Trophoblast cell (in vitro differentiated cells and primary cell): ENCODE measurements around the gene RPA1.

ENCODE experiments used
- DNase-seq, 2 donors: peaks; one replicate each; pipeline ENCODE4 v3.0.0-alpha.2; 2016
- H2AFZ ChIP-seq: 2 replicates; pipeline ENCODE4 v1.6.1; 2013; ENCODE audit warnings: low read length, moderate library complexity, mild to moderate bottlenecking; ENCODE audit not compliant: insufficient read depth, poor library complexity
- H2AK5ac ChIP-seq: 2 replicates; pipeline ENCODE4 v1.6.1; 2013; ENCODE audit warnings: mild to moderate bottlenecking, low read length
- H2BK120ac ChIP-seq: 2 replicates; pipeline ENCODE4 v1.6.1; 2013; ENCODE audit warnings: low read length, mild to moderate bottlenecking, moderate library complexity; ENCODE audit not compliant: insufficient read depth, poor library complexity
- H2BK12ac ChIP-seq: 2 replicates; pipeline ENCODE4 v1.6.1; 2013; ENCODE audit warnings: mild to moderate bottlenecking, low read length, moderate library complexity
- H2BK5ac ChIP-seq: 2 replicates; pipeline ENCODE4 v1.6.1; 2013; ENCODE audit warnings: low read length, low read depth, moderate library complexity, mild to moderate bottlenecking; ENCODE audit not compliant: poor library complexity
- H3K14ac ChIP-seq: 2 replicates; pipeline ENCODE4 v1.6.1; 2013; ENCODE audit warnings: mild to moderate bottlenecking, low read length
- H3K18ac ChIP-seq: 2 replicates; pipeline ENCODE4 v1.6.1; 2013; ENCODE audit warnings: mild to moderate bottlenecking, low read length
- H3K23ac ChIP-seq: 2 replicates; pipeline ENCODE4 v1.6.1; 2013; ENCODE audit warnings: low read length
- H3K27ac ChIP-seq: 2 replicates; pipeline ENCODE4 v1.5.1; 2013; ENCODE audit warnings: low read depth, mild to moderate bottlenecking, inconsistent platforms, low read length, moderate library complexity
- H3K27me3 ChIP-seq: 2 replicates; pipeline ENCODE4 v1.6.1; 2013; ENCODE audit warnings: inconsistent platforms, mild to moderate bottlenecking, low read length, moderate library complexity; ENCODE audit not compliant: insufficient read depth
- H3K36me3 ChIP-seq, 2 experiments: 1 replicate in 1 of 2; 2 replicates in 1 of 2; pipeline ENCODE4 v1.6.1; 2013; ENCODE audit warnings: low read length in 2 of 2, mild to moderate bottlenecking in 2 of 2, moderate library complexity in 1 of 2; ENCODE audit not compliant: insufficient read depth in 2 of 2, control insufficient read depth in 1 of 2
- H3K4ac ChIP-seq: 2 replicates; pipeline ENCODE4 v1.6.1; 2013; ENCODE audit warnings: low read depth, mild to moderate bottlenecking, low read length, moderate library complexity
- H3K4me1 ChIP-seq, 2 experiments: 1 replicate in 1 of 2; 2 replicates in 1 of 2; pipeline ENCODE4 v1.6.1; 2013; ENCODE audit warnings: low read length in 2 of 2, mild to moderate bottlenecking in 2 of 2, moderate library complexity in 1 of 2; ENCODE audit not compliant: insufficient read depth in 2 of 2, control insufficient read depth in 1 of 2
- H3K4me2 ChIP-seq: 2 replicates; pipeline ENCODE4 v1.6.1; 2013; ENCODE audit warnings: inconsistent platforms, mild to moderate bottlenecking, low read length, moderate library complexity
- H3K4me3 ChIP-seq: 2 replicates; pipeline ENCODE4 v1.5.1; 2013; ENCODE audit warnings: mild to moderate bottlenecking, low read depth, low read length, inconsistent platforms
- H3K79me1 ChIP-seq: one replicate; pipeline ENCODE4 v1.6.1; 2013; ENCODE audit warnings: low read length
- H3K79me2 ChIP-seq: 2 replicates; pipeline ENCODE4 v1.6.1; 2013; ENCODE audit warnings: low read length, mild to moderate bottlenecking; ENCODE audit not compliant: control insufficient read depth, insufficient read depth, poor library complexity
- H3K9ac ChIP-seq: 2 replicates; pipeline ENCODE4 v1.6.1; 2013; ENCODE audit warnings: mild to moderate bottlenecking, low read length
- H3K9me3 ChIP-seq: 2 replicates; pipeline ENCODE4 v1.6.1; 2013; ENCODE audit warnings: low read depth, mild to moderate bottlenecking, control low read depth, inconsistent platforms, low read length; ENCODE audit not compliant: insufficient read depth
- H4K12ac ChIP-seq: 2 replicates; pipeline ENCODE4 v1.6.1; 2013; ENCODE audit warnings: low read depth, mild to moderate bottlenecking, low read length, moderate library complexity
- H4K8ac ChIP-seq: 2 replicates; pipeline ENCODE4 v1.6.1; 2013; ENCODE audit warnings: low read depth, mild to moderate bottlenecking, low read length, moderate library complexity
- H4K91ac ChIP-seq: one replicate; pipeline ENCODE4 v1.6.1; 2013; ENCODE audit warnings: low read depth, mild to moderate bottlenecking, low read length, moderate library complexity
- WGBS: extraction: QIAGEN DNeasy Blood & Tissue Kit; methylation state at CpG from one replicate; pipeline ENCODE4 v1.1.7; 2013; ENCODE audit warnings: missing lambda C conversion rate; ENCODE audit not compliant: insufficient read length, insufficient coverage; ENCODE audit errors: extremely low coverage; 5-methylcytosine and 5-hydroxymethylcytosine counted together

The RPA1 gene

DNA sequence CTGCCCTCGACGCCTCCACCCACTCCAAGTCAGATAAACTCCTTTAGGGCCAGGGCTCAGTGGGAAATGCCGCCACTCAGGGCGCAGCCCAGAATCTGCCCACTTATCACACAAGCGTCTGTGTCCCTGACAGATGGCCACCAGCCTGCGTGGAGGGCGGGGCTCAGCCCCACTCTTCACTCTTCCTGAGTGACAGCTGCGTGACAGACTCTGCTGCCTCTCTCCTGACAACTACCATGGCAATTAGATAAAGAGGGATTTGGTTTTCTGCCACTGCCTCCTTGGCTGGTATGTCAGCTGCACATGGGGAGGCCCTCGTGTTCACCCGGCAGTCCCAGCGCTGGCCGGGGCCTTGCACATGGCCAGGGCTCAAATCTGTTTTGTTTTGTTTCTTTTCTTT is 99.2 kb downstream of the RPA1 start:
- no peak overlapping the region for H3K27ac ChIP-seq
- no peak overlapping the region for H4K91ac ChIP-seq
- DNase-seq, result no peak
- no peaks in the 10 kb centered on the region for H3K27me3 ChIP-seq
- no peaks in the 10 kb centered on the region for H3K9me3 ChIP-seq
- H3K79me1 ChIP-seq, result no peaks in the 10 kb centered on the region
- no peak overlapping the region for H4K8ac ChIP-seq
- no peak overlapping the region for H3K18ac ChIP-seq
- no peak overlapping the region for H2BK12ac ChIP-seq
- no peaks in the 10 kb centered on the region for H3K4me1 ChIP-seq
- H3K4me2 ChIP-seq, result no peak overlapping the region
- H3K9ac ChIP-seq, result no peak overlapping the region
- H3K36me3 ChIP-seq, result no peaks in the 10 kb centered on the region
- H3K4me3 ChIP-seq, result no peak overlapping the region
- H3K23ac ChIP-seq, result no peak overlapping the region
- H4K12ac ChIP-seq, result no peak overlapping the region
- H2AK5ac ChIP-seq, result no peak overlapping the region
- H3K4ac ChIP-seq, result no peak overlapping the region
- no CpG with 5 or more reads among the region's 12 CpGs for WGBS
- no peak overlapping the region for H2BK5ac ChIP-seq
- no peak overlapping the region for H2BK120ac ChIP-seq
- no peaks in the 10 kb centered on the region for H3K79me2 ChIP-seq
- H3K14ac ChIP-seq, result no peak overlapping the region
- no peak overlapping the region for H2AFZ ChIP-seq

- no peak overlapping the region for H3K4me2 ChIP-seq
- no peak overlapping the region for H4K12ac ChIP-seq
- H2AFZ ChIP-seq, result no peak overlapping the region
- no peak overlapping the region for H3K27ac ChIP-seq
- H2BK12ac ChIP-seq, result no peak overlapping the region
- no peak overlapping the region for H3K9ac ChIP-seq
- no peak overlapping the region for H3K18ac ChIP-seq
- H3K4me3 ChIP-seq, result no peak overlapping the region
- H3K23ac ChIP-seq, result no peak overlapping the region
- WGBS, result no CpG with 5 or more reads among the region's 8 CpGs
- no peak overlapping the region for H4K91ac ChIP-seq
- H3K9me3 ChIP-seq, result no peaks in the 10 kb centered on the region
- no peak overlapping the region for H3K4ac ChIP-seq
- H3K36me3 ChIP-seq, result no peaks in the 10 kb centered on the region
- no peaks in the 10 kb centered on the region for H3K4me1 ChIP-seq
- H3K27me3 ChIP-seq, result no peaks in the 10 kb centered on the region
- no peak overlapping the region for H4K8ac ChIP-seq
- no peak overlapping the region for H2AK5ac ChIP-seq
- H2BK5ac ChIP-seq, result no peak overlapping the region
- no peak overlapping the region for H3K14ac ChIP-seq
- H3K79me1 ChIP-seq, result no peaks in the 10 kb centered on the region
- H3K79me2 ChIP-seq, result no peaks in the 10 kb centered on the region
- no peak for DNase-seq
- H2BK120ac ChIP-seq, result no peak overlapping the region
Observed at GRCh38 chr17:1930337-1930645, 100.5 kb downstream of the RPA1 start.

- H3K9me3 ChIP-seq, result peaks cover 1% of the 10 kb centered on the region
- H2AFZ ChIP-seq, result no peak overlapping the region
- H3K18ac ChIP-seq, result no peak overlapping the region
- H3K79me1 ChIP-seq, result no peaks in the 10 kb centered on the region
- H3K36me3 ChIP-seq, result no peaks in the 10 kb centered on the region
- H2AK5ac ChIP-seq, result no peak overlapping the region
- WGBS, result no CpG with 5 or more reads among the region's 27 CpGs
- no peak overlapping the region for H3K9ac ChIP-seq
- H2BK120ac ChIP-seq, result no peak overlapping the region
- no peak overlapping the region for H3K14ac ChIP-seq
- no peak for DNase-seq
- H3K4me3 ChIP-seq, result no peak overlapping the region
- H3K4me1 ChIP-seq, result no peaks in the 10 kb centered on the region
- no peak overlapping the region for H3K23ac ChIP-seq
- H4K12ac ChIP-seq, result no peak overlapping the region
- no peak overlapping the region for H3K4ac ChIP-seq
- no peak overlapping the region for H3K27ac ChIP-seq
- H4K8ac ChIP-seq, result no peak overlapping the region
- no peak overlapping the region for H2BK12ac ChIP-seq
- H3K79me2 ChIP-seq, result no peaks in the 10 kb centered on the region
- no peaks in the 10 kb centered on the region for H3K27me3 ChIP-seq
- no peak overlapping the region for H4K91ac ChIP-seq
- no peak overlapping the region for H3K4me2 ChIP-seq
- no peak overlapping the region for H2BK5ac ChIP-seq
Observed at GRCh38 chr17:1931844-1932579, 102.2 kb downstream of the RPA1 start.

DNA sequence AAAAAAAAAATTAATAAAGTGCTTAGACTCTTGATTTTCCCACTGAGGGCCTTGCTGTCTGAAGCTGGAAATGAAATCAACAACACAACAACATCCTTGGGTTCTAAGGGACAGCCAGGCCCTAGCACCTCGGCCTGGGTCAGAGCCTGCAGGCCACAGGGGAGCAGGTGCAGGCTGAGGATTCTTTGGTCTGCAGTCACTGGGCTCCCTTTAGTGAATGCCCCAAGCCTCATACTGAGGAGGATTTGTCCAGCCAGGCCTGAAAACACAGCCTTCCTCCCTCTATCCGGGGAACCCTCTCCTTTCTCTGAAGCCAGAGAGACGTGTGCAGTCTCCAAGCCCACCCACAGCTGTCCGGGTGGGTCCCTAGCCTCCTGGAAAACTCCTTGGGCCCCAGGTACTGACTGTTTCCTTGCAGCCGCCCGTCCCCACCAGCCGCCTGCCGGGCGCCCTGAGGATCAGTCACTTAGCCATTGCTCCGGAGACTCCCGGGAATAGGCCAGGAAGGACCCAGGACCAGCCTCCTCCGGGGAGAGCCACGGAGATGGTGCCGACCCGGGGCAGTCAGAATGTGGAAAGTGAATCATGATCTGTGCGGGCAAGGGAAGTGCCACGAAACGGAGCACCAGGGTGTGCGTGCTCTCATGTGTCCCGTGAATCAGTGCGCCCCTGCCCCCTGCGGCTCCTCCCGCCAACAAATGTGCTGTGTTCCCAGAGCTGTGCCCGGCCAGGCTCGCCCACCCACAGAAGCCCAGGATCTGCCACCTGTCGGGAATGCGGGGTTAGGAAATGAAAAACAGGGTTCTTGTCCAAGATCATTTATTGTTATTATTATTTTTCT is 104.3 kb downstream of the RPA1 start:
- Histone ChIP-seq H2AFZ (no peak overlapping the region), H3K4me2 (no peak overlapping the region), H3K4me1 (no peaks in the 10 kb centered on the region), H3K23ac (no peak overlapping the region), H3K4me3 (no peak overlapping the region), H3K27me3 (no peaks in the 10 kb centered on the region), H3K9me3 (peaks cover 1% of the 10 kb centered on the region), H4K12ac (no peak overlapping the region), H3K79me2 (no peaks in the 10 kb centered on the region), H3K9ac (no peak overlapping the region), H2BK5ac (no peak overlapping the region), H3K14ac (no peak overlapping the region), H4K91ac (no peak overlapping the region), H2BK120ac (no peak overlapping the region), H3K36me3 (no peaks in the 10 kb centered on the region), H2BK12ac (no peak overlapping the region), H2AK5ac (no peak overlapping the region), H3K18ac (no peak overlapping the region), H3K27ac (no peak overlapping the region), H4K8ac (no peak overlapping the region), H3K4ac (no peak overlapping the region), H3K79me1 (no peaks in the 10 kb centered on the region)
- no CpG with 5 or more reads among the region's 27 CpGs for WGBS
- DNase-seq, result no peak
